Prostate gland (tissue), 2 donors: ENCODE results near the gene SCTR.

Source experiments
- POLR2AphosphoS5 ChIP-seq: sonication (generic); formaldehyde crosslinking; IDR thresholded peaks from one replicate; pipeline ENCODE4 v1.6.1; 2017; ENCODE audit warnings: antibody characterized with exemption
- TF ChIP-seq, protein P1 (sequence below), 4 experiments: fragments of 200-600 bp in 2 of 4; fragments of 450-650 bp in 2 of 4; sonication (generic) in 2 of 4; IDR thresholded peaks; 1 replicate in 3 of 4; 2 replicates in 1 of 4; pipeline ENCODE4 v1.5.1; 2016 to 2019; ENCODE audit warnings: antibody characterized with exemption in 4 of 4, mild to moderate bottlenecking in 2 of 4, moderate library complexity in 2 of 4

DNA sequence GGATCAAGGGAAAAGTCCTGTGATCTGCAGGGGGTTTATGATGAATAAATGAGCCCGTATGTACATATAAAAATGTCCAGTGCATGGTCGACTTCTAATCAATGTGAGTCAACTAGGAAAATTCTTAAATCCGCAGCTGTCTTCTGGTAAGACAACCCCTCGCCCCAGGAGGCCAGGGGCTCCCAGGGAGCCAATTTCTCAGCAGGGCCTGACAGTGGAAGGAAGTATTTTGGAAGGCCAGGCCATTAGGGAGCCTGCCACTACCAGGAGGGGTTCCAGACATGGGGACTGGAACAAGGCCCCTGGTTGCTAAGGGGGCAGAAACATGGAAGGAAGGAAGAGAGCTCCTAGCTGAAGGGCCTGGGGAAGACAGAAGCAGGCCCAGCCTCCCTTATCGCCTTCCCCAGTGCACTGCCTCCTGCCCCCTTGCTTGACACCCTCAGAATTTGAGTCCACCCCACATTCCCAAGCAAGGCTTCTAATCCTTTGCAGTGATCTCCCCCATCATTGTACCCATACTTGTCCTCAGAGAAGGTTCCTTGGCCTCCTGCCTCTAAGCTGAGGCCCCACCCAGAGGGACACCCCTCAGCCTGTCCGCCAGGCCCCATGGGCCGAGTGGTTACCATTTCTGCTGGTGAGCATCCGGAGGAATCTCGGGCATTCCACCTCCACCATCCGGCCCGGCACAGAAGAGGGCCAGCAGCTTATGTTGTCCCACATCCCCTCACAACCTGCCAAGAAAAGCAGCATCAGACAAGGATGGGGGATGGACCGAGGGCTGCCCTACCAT, 45.9 kb downstream of the SCTR start:
- TF ChIP-seq, protein P1, sequence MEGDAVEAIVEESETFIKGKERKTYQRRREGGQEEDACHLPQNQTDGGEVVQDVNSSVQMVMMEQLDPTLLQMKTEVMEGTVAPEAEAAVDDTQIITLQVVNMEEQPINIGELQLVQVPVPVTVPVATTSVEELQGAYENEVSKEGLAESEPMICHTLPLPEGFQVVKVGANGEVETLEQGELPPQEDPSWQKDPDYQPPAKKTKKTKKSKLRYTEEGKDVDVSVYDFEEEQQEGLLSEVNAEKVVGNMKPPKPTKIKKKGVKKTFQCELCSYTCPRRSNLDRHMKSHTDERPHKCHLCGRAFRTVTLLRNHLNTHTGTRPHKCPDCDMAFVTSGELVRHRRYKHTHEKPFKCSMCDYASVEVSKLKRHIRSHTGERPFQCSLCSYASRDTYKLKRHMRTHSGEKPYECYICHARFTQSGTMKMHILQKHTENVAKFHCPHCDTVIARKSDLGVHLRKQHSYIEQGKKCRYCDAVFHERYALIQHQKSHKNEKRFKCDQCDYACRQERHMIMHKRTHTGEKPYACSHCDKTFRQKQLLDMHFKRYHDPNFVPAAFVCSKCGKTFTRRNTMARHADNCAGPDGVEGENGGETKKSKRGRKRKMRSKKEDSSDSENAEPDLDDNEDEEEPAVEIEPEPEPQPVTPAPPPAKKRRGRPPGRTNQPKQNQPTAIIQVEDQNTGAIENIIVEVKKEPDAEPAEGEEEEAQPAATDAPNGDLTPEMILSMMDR (IDR thresholded peaks at IDR 0.05) = no peak
- TF ChIP-seq POLR2AphosphoS5 = no peak
